ENCODE results near the gene NUBP2. TPM values are rescaled to one million over a fixed set of nuclear protein-coding genes. Genes with fewer than 3 reads are reported as not detected.

The NUBP2 gene
- total RNA-seq, 1 experiment from 2014 or later, result 69.4 TPM

GRCh38 chr16:1794221-1794871 lies 11.6 kb downstream of the NUBP2 start:
- no peak overlapping the region for H4K5ac ChIP-seq (ENCODE audit: insufficient read length, low read depth, low read length)
- Mint-ChIP-seq H3K27ac (no peak overlapping the region), H3K36me3 (ENCODE audit: insufficient read depth in 1 of 3, low read depth in 3 of 3) (peaks cover 11 to 20% (median 15%) of the 10 kb centered on the region in 3 experiments), H3K4me3 (no peak overlapping the region; a peak in 2 of 5 replicates), H3K27me3 (ENCODE audit: low read depth) (no peaks in the 10 kb centered on the region), H3K9me3 (peaks cover 25 to 27% of the 10 kb centered on the region in 2 experiments), H3K4me1 (no peaks in the 10 kb centered on the region)
- no peaks in the 10 kb centered on the region for H3K79me1 ChIP-seq (ENCODE audit: insufficient read depth, low read depth, low read length, poor library complexity, severe bottlenecking)
- H2AK5ac ChIP-seq (ENCODE audit: insufficient read length, low read length), result no peak overlapping the region
- no peaks in the 10 kb centered on the region for H3K79me2 ChIP-seq (ENCODE audit: insufficient read depth, low read length)
- H3K9me3 ChIP-seq (ENCODE audit: control insufficient read depth, low read depth, low read length), result no peaks in the 10 kb centered on the region
- no peaks in the 10 kb centered on the region for H3K27me3 ChIP-seq (ENCODE audit: insufficient read depth, low read length)
- no peaks in the 10 kb centered on the region for H3K23me2 ChIP-seq (ENCODE audit: insufficient read length, low read depth, low read length, poor library complexity, severe bottlenecking)
- H4K91ac ChIP-seq (ENCODE audit: insufficient read length, low read depth, low read length), result no peak overlapping the region
- no peak for TF ChIP-seq CTCF (conservative IDR thresholded peaks at IDR 0.05)
- H2BK5ac ChIP-seq (ENCODE audit: insufficient read length, low read length), result no peak overlapping the region
- H3K23ac ChIP-seq (ENCODE audit: insufficient read length, low read depth, low read length), result no peak overlapping the region
- H4K20me1 ChIP-seq (ENCODE audit: control insufficient read depth, insufficient read depth, insufficient read length), result no peaks in the 10 kb centered on the region
- H4K8ac ChIP-seq (replicated peaks; ENCODE audit: insufficient read length, low read depth, low read length), result no peak overlapping the region
- no peak overlapping the region for H3K9ac ChIP-seq (ENCODE audit: extremely low read depth, insufficient read length, low read length)
- H2BK120ac ChIP-seq (ENCODE audit: low read depth, low read length, poor library complexity, severe bottlenecking), result no peak overlapping the region
- no peaks in the 10 kb centered on the region for H3K4me1 ChIP-seq (ENCODE audit: insufficient read depth, low read length)
- WGBS (ENCODE audit: extremely low coverage, insufficient read length, low lambda C conversion rate), result no CpG with 5 or more reads among the region's 18 CpGs
- H2AFZ ChIP-seq (ENCODE audit: low read length), result no peak overlapping the region
- no peak overlapping the region for H3T11ph ChIP-seq (ENCODE audit: low read length)
- no peak overlapping the region for H3K18ac ChIP-seq (ENCODE audit: insufficient read length, low read depth, low read length)
- H3K4ac ChIP-seq (ENCODE audit: low read depth, low read length), result no peak overlapping the region
- no peak overlapping the region for H3K4me2 ChIP-seq (ENCODE audit: insufficient read depth, insufficient read length, low read length)
- H2BK15ac ChIP-seq (ENCODE audit: low read depth, low read length), result no peak overlapping the region
- H2BK20ac ChIP-seq (ENCODE audit: low read depth, low read length, poor library complexity, severe bottlenecking), result no peak overlapping the region
- peak; percentile 28 for DNase-seq
- no peak overlapping the region for H3K56ac ChIP-seq (ENCODE audit: insufficient read length, low read depth, low read length)
- H3K14ac ChIP-seq (ENCODE audit: insufficient read depth, low read length), result no peak overlapping the region
- no peak overlapping the region for H2BK12ac ChIP-seq (ENCODE audit: insufficient read length, low read depth, low read length)
- no peak overlapping the region for H3K27ac ChIP-seq (ENCODE audit: insufficient read length, low read depth, low read length)

All from H9 (cell line).